ENCODE measurements around the gene EIF4E3.

- TF ChIP-seq CTCF (IDR thresholded peaks at IDR 0.05), result no peak
- no peak for TF ChIP-seq POLR2A (IDR thresholded peaks at IDR 0.05; ENCODE audit: low read depth)
- TF ChIP-seq POLR2AphosphoS5 (IDR thresholded peaks at IDR 0.05), result no peak
These were observed 65.2 kb downstream of the EIF4E3 start for GRCh38 chr3:71659864-71660591.

Data from esophagus muscularis mucosa (tissue), 3 donors.